GM12891 (cell line): ENCODE results near the gene ALK.

ENCODE experiments used
- PAX5 ChIP-seq: IDR thresholded peaks from 2 replicates; pipeline ENCODE4 v1.6.1; 2011; ENCODE audit warnings: low read length, moderate library complexity, mild to moderate bottlenecking; ENCODE audit not compliant: insufficient read depth, severe bottlenecking
- POLR2A ChIP-seq: IDR thresholded peaks from 2 replicates; pipeline ENCODE4 v1.6.1; 2011; ENCODE audit warnings: low read depth, low read length, control low read depth
- POLR2AphosphoS5 ChIP-seq: IDR thresholded peaks from 2 replicates; pipeline ENCODE4 v1.6.1; 2011; ENCODE audit warnings: low read depth, low read length, control low read depth
- POU2F2 ChIP-seq: IDR thresholded peaks from 2 replicates; pipeline ENCODE4 v1.6.1; 2011; ENCODE audit warnings: low read depth, mild to moderate bottlenecking, control low read depth, low read length, moderate library complexity
- SPI1 ChIP-seq: IDR thresholded peaks from 2 replicates; pipeline ENCODE4 v1.6.1; 2011; ENCODE audit warnings: low read depth, low read length, control low read depth
- TAF1 ChIP-seq: IDR thresholded peaks from 2 replicates; pipeline ENCODE4 v1.6.1; 2011; ENCODE audit warnings: low read depth, low read length, control low read depth

GRCh38 chr2:29220506-29221270 lies 700.7 kb downstream of the ALK start:
- TF ChIP-seq TAF1 (no peak), POLR2A (no peak), POLR2AphosphoS5 (no peak), SPI1 (no peak), PAX5 (no peak), POU2F2 (no peak)
